H9 (cell line): ENCODE data around the gene NPR1. TPM values are rescaled to one million over a fixed set of nuclear protein-coding genes. Genes with fewer than 3 reads are reported as not detected.

Experiments
- DNase-seq: peaks from one replicate; pipeline ENCODE4 v3.0.0-alpha.2; 2017
- H2AFZ ChIP-seq: one replicate; pipeline ENCODE4 v1.6.1; 2013; ENCODE audit warnings: mild to moderate bottlenecking, low read length, control low read depth, moderate library complexity
- H2AK5ac ChIP-seq: 2 replicates; pipeline ENCODE4 v1.6.1; 2013; ENCODE audit warnings: low read length, control low read depth, mixed read lengths; ENCODE audit not compliant: insufficient read length
- H2BK120ac ChIP-seq: one replicate; pipeline ENCODE4 v1.6.1; 2013; ENCODE audit warnings: low read depth, mild to moderate bottlenecking, low read length, control low read depth, inconsistent platforms; ENCODE audit not compliant: poor library complexity, severe bottlenecking
- H2BK12ac ChIP-seq: 2 replicates; pipeline ENCODE4 v1.6.1; 2013; ENCODE audit warnings: low read length, control low read depth, mixed read lengths, low read depth; ENCODE audit not compliant: insufficient read length
- H2BK15ac ChIP-seq: 2 replicates; pipeline ENCODE4 v1.6.1; 2013; ENCODE audit warnings: low read depth, low read length, control low read depth
- H2BK20ac ChIP-seq: one replicate; pipeline ENCODE4 v1.6.1; 2013; ENCODE audit warnings: low read depth, mild to moderate bottlenecking, low read length, control low read depth, inconsistent platforms; ENCODE audit not compliant: poor library complexity, severe bottlenecking
- H2BK5ac ChIP-seq: 2 replicates; pipeline ENCODE4 v1.6.1; 2013; ENCODE audit warnings: low read length, control low read depth, mixed read lengths; ENCODE audit not compliant: insufficient read length
- H3K14ac ChIP-seq: 2 replicates; pipeline ENCODE4 v1.6.1; 2013; ENCODE audit warnings: low read length, control low read depth; ENCODE audit not compliant: insufficient read depth
- H3K18ac ChIP-seq: 2 replicates; pipeline ENCODE4 v1.6.1; 2013; ENCODE audit warnings: low read depth, mild to moderate bottlenecking, mixed read lengths, low read length, control low read depth; ENCODE audit not compliant: insufficient read length
- H3K23ac ChIP-seq: 2 replicates; pipeline ENCODE4 v1.6.1; 2013; ENCODE audit warnings: low read length, control low read depth, mixed read lengths, low read depth; ENCODE audit not compliant: insufficient read length
- H3K23me2 ChIP-seq: 2 replicates; pipeline ENCODE4 v1.6.1; 2013; ENCODE audit warnings: low read depth, mild to moderate bottlenecking, mixed read lengths, low read length, control low read depth; ENCODE audit not compliant: insufficient read length, poor library complexity, severe bottlenecking
- H3K27ac ChIP-seq: 2 replicates; pipeline ENCODE4 v1.5.1; 2013; ENCODE audit warnings: low read length, control low read depth, mixed read lengths, low read depth; ENCODE audit not compliant: insufficient read length
- H3K27me3 ChIP-seq: 2 replicates; pipeline ENCODE4 v1.6.1; 2013; ENCODE audit warnings: low read length, control low read depth, inconsistent platforms; ENCODE audit not compliant: insufficient read depth
- H3K4ac ChIP-seq: 2 replicates; pipeline ENCODE4 v1.6.1; 2013; ENCODE audit warnings: low read depth, mild to moderate bottlenecking, control low read depth, inconsistent platforms, low read length, moderate library complexity
- H3K4me1 ChIP-seq: 2 replicates; pipeline ENCODE4 v1.6.1; 2013; ENCODE audit warnings: low read length, control low read depth, inconsistent platforms; ENCODE audit not compliant: insufficient read depth
- H3K4me2 ChIP-seq: 2 replicates; pipeline ENCODE4 v1.6.1; 2013; ENCODE audit warnings: low read length, control low read depth, mixed read lengths; ENCODE audit not compliant: insufficient read length, insufficient read depth
- H3K56ac ChIP-seq: 2 replicates; pipeline ENCODE4 v1.6.1; 2013; ENCODE audit warnings: low read depth, mild to moderate bottlenecking, mixed read lengths, low read length, control low read depth; ENCODE audit not compliant: insufficient read length
- H3K79me1 ChIP-seq: 2 replicates; pipeline ENCODE4 v1.6.1; 2013; ENCODE audit warnings: low read depth, mild to moderate bottlenecking, moderate library complexity, low read length, control low read depth, inconsistent platforms; ENCODE audit not compliant: insufficient read depth, poor library complexity, severe bottlenecking
- H3K79me2 ChIP-seq: 2 replicates; pipeline ENCODE4 v1.6.1; 2013; ENCODE audit warnings: low read length, control low read depth, inconsistent platforms; ENCODE audit not compliant: insufficient read depth
- H3K9ac ChIP-seq: 2 replicates; pipeline ENCODE4 v1.6.1; 2013; ENCODE audit warnings: low read length, control low read depth, mixed read lengths; ENCODE audit not compliant: insufficient read length; ENCODE audit errors: extremely low read depth
- H3K9me3 ChIP-seq: one replicate; pipeline ENCODE4 v1.6.1; 2013; ENCODE audit warnings: low read depth, low read length, inconsistent platforms; ENCODE audit not compliant: control insufficient read depth
- H3T11ph ChIP-seq: one replicate; pipeline ENCODE4 v1.6.1; 2013; ENCODE audit warnings: mild to moderate bottlenecking, low read length, control low read depth, inconsistent platforms
- H4K20me1 ChIP-seq: one replicate; pipeline ENCODE4 v1.6.1; 2013; ENCODE audit not compliant: control insufficient read depth, insufficient read length, insufficient read depth
- H4K5ac ChIP-seq: 2 replicates; pipeline ENCODE4 v1.6.1; 2013; ENCODE audit warnings: low read depth, mild to moderate bottlenecking, mixed read lengths, low read length, control low read depth; ENCODE audit not compliant: insufficient read length
- H4K8ac ChIP-seq: replicated peaks from 2 replicates; pipeline ENCODE4 v1.6.1; 2013; ENCODE audit warnings: low read length, control low read depth, mixed read lengths, low read depth; ENCODE audit not compliant: insufficient read length
- H4K91ac ChIP-seq: 2 replicates; pipeline ENCODE4 v1.6.1; 2013; ENCODE audit warnings: low read depth, mild to moderate bottlenecking, moderate library complexity, mixed read lengths, low read length, control low read depth; ENCODE audit not compliant: insufficient read length
- H3K27ac Mint-ChIP-seq, 3 experiments: 2 replicates in 2 of 3; 3 replicates in 1 of 3; pipeline ENCODE4 v1.8.0; 2020 to 2021; ENCODE audit warnings: mixed read lengths in 3 of 3, mild to moderate bottlenecking in 1 of 3, moderate library complexity in 1 of 3
- H3K27me3 Mint-ChIP-seq: 2 replicates; pipeline ENCODE4 v1.8.0; 2021; ENCODE audit warnings: low read depth, mild to moderate bottlenecking, moderate library complexity, mixed read lengths
- H3K36me3 Mint-ChIP-seq, 3 experiments: 2 replicates in 2 of 3; 3 replicates in 1 of 3; pipeline ENCODE4 v1.8.0; 2020 to 2021; ENCODE audit warnings: low read depth in 3 of 3, mixed read lengths in 3 of 3; ENCODE audit not compliant: insufficient read depth in 1 of 3
- H3K4me1 Mint-ChIP-seq, 2 experiments: 2 replicates each; pipeline ENCODE4 v1.8.0; 2020; ENCODE audit warnings: mixed read lengths in 2 of 2
- H3K4me3 Mint-ChIP-seq, 2 experiments: 2 replicates in 1 of 2; 3 replicates in 1 of 2; pipeline ENCODE4 v1.8.0; 2020 to 2021; ENCODE audit warnings: mild to moderate bottlenecking in 2 of 2, mixed read lengths in 2 of 2, moderate library complexity in 1 of 2
- H3K9me3 Mint-ChIP-seq, 2 experiments: 2 replicates in 1 of 2; 3 replicates in 1 of 2; pipeline ENCODE4 v1.8.0; 2020; ENCODE audit warnings: mild to moderate bottlenecking in 2 of 2, mixed read lengths in 2 of 2, moderate library complexity in 1 of 2
- WGBS: extraction: QIAGEN DNeasy Blood & Tissue Kit; methylation state at CpG from one replicate; pipeline ENCODE4 v1.1.7; 2013; ENCODE audit warnings: missing lambda C conversion rate, low lambda C conversion rate, mixed read lengths; ENCODE audit not compliant: insufficient read length; ENCODE audit errors: extremely low coverage; 5-methylcytosine and 5-hydroxymethylcytosine counted together
- total RNA-seq: library from RNA; stranded (reverse); gene quantifications from 2 replicates; pipeline ENCODE4 v1.2.1, GENCODE V29; 2021
- TF ChIP-seq, protein P1 (sequence below): fragments of 200-600 bp; sonication (generic); conservative IDR thresholded peaks from 3 replicates; pipeline ENCODE4 v1.8.0; 2021; ENCODE audit warnings: antibody characterized with exemption, mild to moderate bottlenecking

The NPR1 gene
- total RNA-seq, 1 experiment from 2014 or later, result 8.6 TPM

DNA sequence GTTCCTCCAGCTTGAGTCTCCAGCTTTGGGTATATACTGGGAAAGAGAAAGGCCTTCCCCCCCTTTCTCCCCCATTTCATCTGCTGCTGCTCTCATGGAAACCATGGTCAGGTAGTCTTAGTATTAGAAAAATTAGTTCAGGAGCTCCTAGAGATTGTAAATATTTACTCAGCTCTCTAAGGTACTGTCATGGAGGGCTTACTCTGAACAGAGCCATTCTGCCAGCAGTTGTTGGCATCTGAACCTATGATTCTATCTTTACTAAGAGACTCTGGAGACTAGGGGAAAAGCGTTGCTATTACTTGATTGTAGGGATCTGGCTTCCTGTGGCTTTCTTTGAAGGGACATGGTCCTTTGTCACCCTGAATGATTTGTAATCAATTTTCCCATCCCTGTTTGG is 55.5 kb downstream of the NPR1 start:
- H2BK20ac ChIP-seq, result no peak overlapping the region
- TF ChIP-seq, protein P1, sequence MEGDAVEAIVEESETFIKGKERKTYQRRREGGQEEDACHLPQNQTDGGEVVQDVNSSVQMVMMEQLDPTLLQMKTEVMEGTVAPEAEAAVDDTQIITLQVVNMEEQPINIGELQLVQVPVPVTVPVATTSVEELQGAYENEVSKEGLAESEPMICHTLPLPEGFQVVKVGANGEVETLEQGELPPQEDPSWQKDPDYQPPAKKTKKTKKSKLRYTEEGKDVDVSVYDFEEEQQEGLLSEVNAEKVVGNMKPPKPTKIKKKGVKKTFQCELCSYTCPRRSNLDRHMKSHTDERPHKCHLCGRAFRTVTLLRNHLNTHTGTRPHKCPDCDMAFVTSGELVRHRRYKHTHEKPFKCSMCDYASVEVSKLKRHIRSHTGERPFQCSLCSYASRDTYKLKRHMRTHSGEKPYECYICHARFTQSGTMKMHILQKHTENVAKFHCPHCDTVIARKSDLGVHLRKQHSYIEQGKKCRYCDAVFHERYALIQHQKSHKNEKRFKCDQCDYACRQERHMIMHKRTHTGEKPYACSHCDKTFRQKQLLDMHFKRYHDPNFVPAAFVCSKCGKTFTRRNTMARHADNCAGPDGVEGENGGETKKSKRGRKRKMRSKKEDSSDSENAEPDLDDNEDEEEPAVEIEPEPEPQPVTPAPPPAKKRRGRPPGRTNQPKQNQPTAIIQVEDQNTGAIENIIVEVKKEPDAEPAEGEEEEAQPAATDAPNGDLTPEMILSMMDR, result no peak

More for the DNA sequence above, 55.5 kb downstream of the NPR1 start:
- Histone ChIP-seq H3K27me3 (no peaks in the 10 kb centered on the region), H4K5ac (no peak overlapping the region), H2AK5ac (no peak overlapping the region), H4K8ac (no peak overlapping the region), H2BK15ac (no peak overlapping the region), H3K4me1 (peaks cover 3% of the 10 kb centered on the region; the same call in 1 of the 2 replicates), H3K56ac (no peak overlapping the region), H3K27ac (no peak overlapping the region), H3K14ac (no peak overlapping the region), H2BK120ac (no peak overlapping the region), H4K20me1 (no peaks in the 10 kb centered on the region), H3T11ph (no peak overlapping the region), H3K4ac (no peak overlapping the region), H3K4me2 (no peak overlapping the region), H3K23ac (no peak overlapping the region), H2BK12ac (no peak overlapping the region), H3K18ac (no peak overlapping the region), H2BK5ac (no peak overlapping the region), H3K79me2 (peaks cover 7% of the 10 kb centered on the region; the same call in 1 of the 2 replicates), H2AFZ (no peak overlapping the region), H3K23me2 (no peaks in the 10 kb centered on the region), H3K79me1 (no peaks in the 10 kb centered on the region), H3K9me3 (no peaks in the 10 kb centered on the region), H3K9ac (no peak overlapping the region), H4K91ac (no peak overlapping the region)
- no CpG with 5 or more reads among the region's 1 CpG for WGBS
- H3K4me1 Mint-ChIP-seq, result peaks cover 22 to 30% of the 10 kb centered on the region in 2 experiments
- no peak overlapping the region for H3K27ac Mint-ChIP-seq
- H3K4me3 Mint-ChIP-seq, result no peak overlapping the region
- no peaks in the 10 kb centered on the region for H3K27me3 Mint-ChIP-seq
- DNase-seq, result no peak
- H3K36me3 Mint-ChIP-seq, result peaks cover 12 to 38% (median 15%) of the 10 kb centered on the region in 3 experiments; a peak in 6 of 7 replicates
- no peaks in the 10 kb centered on the region for H3K9me3 Mint-ChIP-seq
